Heart left ventricle (tissue), 16 donors: ENCODE data around the gene SMCO2. TPM values are rescaled to one million over a fixed set of nuclear protein-coding genes. Genes with fewer than 3 reads are reported as not detected.

ENCODE experiments used
- ATAC-seq, 4 donors: fragments of 200-7000 bp; cut with Tn5 transposase; one replicate each; pipeline ENCODE4 v1.9.1; 2020 to 2022; ENCODE audit warnings: moderate library complexity in 4 of 4, mild to moderate bottlenecking in 3 of 4, moderate number of reproducible peaks in 1 of 4
- DNase-seq, 5 donors: peaks; one replicate each; pipeline ENCODE4 v3.0.0-alpha.2; 2020
- H3K27ac ChIP-seq, 12 donors: fragments of 200-600 bp; sonication (generic) in 4 of 12; one replicate each; pipeline versions ENCODE4 v1.5.0 to v1.8.0; 2016 to 2022; ENCODE audit warnings: mild to moderate bottlenecking in 2 of 12
- H3K27me3 ChIP-seq, 9 donors: fragments of 200-600 bp; sonication (generic) in 2 of 9; one replicate each; pipeline versions ENCODE4 v1.5.1 to v1.8.0; 2016 to 2022; ENCODE audit warnings: mild to moderate bottlenecking in 3 of 9
- H3K36me3 ChIP-seq, 9 donors: fragments of 200-600 bp; sonication (generic) in 2 of 9; one replicate each; pipeline versions ENCODE4 v1.5.0 to v1.8.0; 2018 to 2022; ENCODE audit warnings: mild to moderate bottlenecking in 2 of 9
- H3K4me1 ChIP-seq, 12 donors: fragments of 200-600 bp; sonication (generic) in 4 of 12; one replicate each; pipeline versions ENCODE4 v1.5.0 to v1.8.0; 2016 to 2022; ENCODE audit warnings: mild to moderate bottlenecking in 3 of 12
- H3K4me3 ChIP-seq, 12 donors: fragments of 200-600 bp; sonication (generic) in 4 of 12; one replicate each; pipeline versions ENCODE4 v1.5.0 to v1.8.0; 2017 to 2022; ENCODE audit warnings: mild to moderate bottlenecking in 9 of 12, moderate library complexity in 4 of 12
- H3K9me3 ChIP-seq, 12 donors: fragments of 200-600 bp; sonication (generic) in 4 of 12; one replicate each; pipeline versions ENCODE4 v1.5.0 to v1.8.0; 2016 to 2022; ENCODE audit warnings: mild to moderate bottlenecking in 1 of 12
- CTCF ChIP-seq, 12 donors: fragments of 200-600 bp; sonication (generic) in 4 of 12; IDR thresholded peaks; one replicate each; pipeline versions ENCODE4 v1.5.0 to v1.8.0; 2018 to 2022; ENCODE audit warnings: antibody characterized with exemption in 12 of 12, mild to moderate bottlenecking in 5 of 12
- POLR2A ChIP-seq, 2 donors: fragments of 450-650 bp; IDR thresholded peaks; one replicate each; pipeline ENCODE4 v1.6.1; 2017; ENCODE audit warnings: antibody characterized with exemption in 2 of 2, mild to moderate bottlenecking in 2 of 2, moderate library complexity in 2 of 2
- WGBS, 4 donors: extraction: QIAGEN DNeasy Blood & Tissue Kit in 2 of 4; methylation state at CpG; one replicate each; pipeline versions ENCODE4 v1.1.5 to v1.1.7; 2013 to 2018; 5-methylcytosine and 5-hydroxymethylcytosine counted together
- intact Hi-C, 10 donors: fragments of 100-400 bp; cut with DNase I; formaldehyde crosslinking; loops; one replicate each; pipeline versions ENCODE4 v1.11.1 to v1.14.2; 2022
- polyA plus RNA-seq, 2 donors: library from polyadenylated mRNA; stranded (reverse); fragments of 200-250 nt; gene quantifications; one replicate each; pipeline ENCODE4 v1.2.3, GENCODE V29; 2013
- total RNA-seq, 9 donors: library from RNA; depleted of rRNA in 2 of 9; stranded (reverse); fragments of >200 nt in 2 of 9; fragmentation: NEBNext Ultra II Directional in 3 of 9; extraction: Animal tissue kit (Norgen Biotek cat#: 25700) in 3 of 9; gene quantifications; one replicate each; pipeline versions ENCODE4 v1.1.0 to v1.2.4, GENCODE V29; 2016 to 2023
- donor health status: ischemic (EF 13 %, LVEDD 7.1; RV severe dilation, severe dysfunction).
- donor health status: healthy with polysubstance abuse.
- donor health status: DM: no; HTN: yes; CAD: no.
- donor health status: DM: no; HTN: no; CAD: no.
- donor health status: ischemic (EF 25% LVEDD 6.9; RV normal size, moderate dysfunction).
- donor health status: ischemic (EF 25% LVEDD 5.7; RV mildly dilated, moderate dysfunction).
- donor health status: healthy.
- donor health status: DM: yes; HTN: yes; CAD: no.
- donor health status: ischemic (EF 35%, LVEDD 5.7; RV mildly dilated, moderate dysfunction).
- donor health status: nonischemic (EF 11% LVEDD 7.7; RV severe dilation, severe dysfunction).
- donor health status: DM: yes; HTN: yes; CAD: no.
- donor health status: PGD.
- donor health status: ischemic (EF 29% LVEDD 5.4; RV normal size, mild dysfunction).
- donor health status: nonischemic (EF 23%, LVEDD 6.1; RV moderate dilation, normal function).

SMCO2 gene
- total and polyA plus RNA-seq, 11 donors = 0.54 to 1.2 (median 0.58) TPM; not detected in 8

GRCh38 chr12:27545665-27546064 is 99.1 kb downstream of the SMCO2 start:
- intact Hi-C loops = no loop called here

GRCh38 chr12:27547592-27547991 is 101.1 kb downstream of the SMCO2 start:
- H3K27me3 ChIP-seq = no peaks in the 10 kb centered on the region
- H3K9me3 ChIP-seq = no peaks in the 10 kb centered on the region
- no peak for ATAC-seq
- intact Hi-C loops = no loop called here
- H3K4me3 ChIP-seq = no peak overlapping the region
- TF ChIP-seq POLR2A (IDR thresholded peaks at IDR 0.05) (no peak), CTCF (IDR thresholded peaks at IDR 0.05) (no peak)
- 90 to 94% (median 93%) methylated on average over 5 of the region's 5 CpGs for WGBS, 4 donors
- peak overlapping the region in 10 of 12 donors; percentile 6 to 91 (median 84) for H3K27ac ChIP-seq
- no peak for DNase-seq
- H3K36me3 ChIP-seq = no peaks in the 10 kb centered on the region
- H3K4me1 ChIP-seq = peaks cover 10 to 86% (median 75%) of the 10 kb centered on the region in 12 donors

More at GRCh38 chr12:27545665-27546064, 99.1 kb downstream of the SMCO2 start:
- WGBS, 4 donors = 53 to 64% (median 58%) methylated on average over 9 of the region's 9 CpGs
- Histone ChIP-seq H3K27me3 (no peaks in the 10 kb centered on the region), H3K27ac (peak overlapping the region in 5 of 12 donors; percentile 13 to 29 (median 19)), H3K36me3 (no peaks in the 10 kb centered on the region), H3K9me3 (no peaks in the 10 kb centered on the region), H3K4me1 (peaks cover 7 to 86% (median 77%) of the 10 kb centered on the region in 12 donors), H3K4me3 (no peak overlapping the region)
- ATAC-seq (no peak), DNase-seq (no peak)
- TF ChIP-seq POLR2A (IDR thresholded peaks at IDR 0.05) (no peak), CTCF (IDR thresholded peaks at IDR 0.05) (no peak)

GRCh38 chr12:27548301-27549199 is 102.0 kb downstream of the SMCO2 start:
- Histone ChIP-seq H3K27me3 (no peaks in the 10 kb centered on the region), H3K36me3 (no peaks in the 10 kb centered on the region), H3K9me3 (no peaks in the 10 kb centered on the region), H3K4me1 (peaks cover 10 to 86% (median 75%) of the 10 kb centered on the region in 12 donors), H3K4me3 (peak overlapping the region in 2 of 12 donors; percentile 3 to 22), H3K27ac (peak overlapping the region in 11 of 12 donors; percentile 81 to 94 (median 87))
- ATAC-seq (no peak), DNase-seq (no peak)
- WGBS, 4 donors = 82 to 89% (median 87%) methylated on average over 8 of the region's 8 CpGs
- intact Hi-C loops = no loop called here
- TF ChIP-seq POLR2A (IDR thresholded peaks at IDR 0.05) = no peak
- no peak for TF ChIP-seq CTCF (IDR thresholded peaks at IDR 0.05)

GRCh38 chr12:27549236-27549800 is 102.8 kb downstream of the SMCO2 start:
- Histone ChIP-seq H3K27ac (peak overlapping the region; percentile 68 to 94 (median 87)), H3K4me1 (peaks cover 15 to 93% (median 83%) of the 10 kb centered on the region in 12 donors), H3K36me3 (no peaks in the 10 kb centered on the region), H3K9me3 (no peaks in the 10 kb centered on the region), H3K4me3 (peak overlapping the region in 8 of 12 donors; percentile 3 to 28 (median 18)), H3K27me3 (no peaks in the 10 kb centered on the region)
- intact Hi-C loops = no loop called here
- ATAC-seq = peak; percentile 21 to 68 (median 42)
- 17 to 25% (median 20%) methylated on average over 8 of the region's 8 CpGs for WGBS, 4 donors
- TF ChIP-seq POLR2A (IDR thresholded peaks at IDR 0.05) (no peak), CTCF (IDR thresholded peaks at IDR 0.05) (no peak)
- DNase-seq = no peak
